ENCODE data around the gene PAAF1.

Gene PAAF1

GRCh38 chr11:73965764-73966121 lies 88.9 kb downstream of the PAAF1 start:
- Histone ChIP-seq H4K20me1 (ENCODE audit: control insufficient read depth, insufficient read depth, low read depth, low read length) (no peaks in the 10 kb centered on the region), H3K4me3 (ENCODE audit: low read length) (no peak overlapping the region), H3K36me3 (ENCODE audit: control insufficient read depth, low read length) (no peaks in the 10 kb centered on the region), H3K9me3 (ENCODE audit: control insufficient read depth, insufficient read depth, low read length) (no peaks in the 10 kb centered on the region), H3K4me2 (ENCODE audit: low read length) (no peak overlapping the region), H3K9me2 (replicated peaks; ENCODE audit: control insufficient read depth, low read length) (no peaks in the 10 kb centered on the region), H3K79me2 (ENCODE audit: control insufficient read depth, low read length) (no peaks in the 10 kb centered on the region), H3K27ac (ENCODE audit: low read depth, low read length) (no peak overlapping the region), H3K27me3 (ENCODE audit: control insufficient read depth, low read length) (peaks cover 8% of the 10 kb centered on the region), H3F3A (ENCODE audit: control insufficient read depth, insufficient read depth) (peaks cover 5% of the 10 kb centered on the region), H3K4me1 (ENCODE audit: control insufficient read depth, low read length) (peaks cover 22% of the 10 kb centered on the region)
- no peak for TF ChIP-seq CTCF (IDR thresholded peaks at IDR 0.05; ENCODE audit: low read depth, low read length, poor library complexity, severe bottlenecking)
- TF ChIP-seq EZH2phosphoT487 (IDR thresholded peaks at IDR 0.05; ENCODE audit: borderline replicate concordance, low read length) = no peak

GRCh38 chr11:73968356-73968966 lies 91.7 kb downstream of the PAAF1 start:
- peaks cover 41% of the 10 kb centered on the region for H3K4me1 ChIP-seq (ENCODE audit: control insufficient read depth, low read length)
- no peaks in the 10 kb centered on the region for H4K20me1 ChIP-seq (ENCODE audit: control insufficient read depth, insufficient read depth, low read depth, low read length)
- H3K79me2 ChIP-seq (ENCODE audit: control insufficient read depth, low read length) = no peaks in the 10 kb centered on the region
- no peaks in the 10 kb centered on the region for H3K36me3 ChIP-seq (ENCODE audit: control insufficient read depth, low read length)
- H3K9me3 ChIP-seq (ENCODE audit: control insufficient read depth, insufficient read depth, low read length) = no peaks in the 10 kb centered on the region
- no peak overlapping the region for H3K4me2 ChIP-seq (ENCODE audit: low read length)
- H3K9me2 ChIP-seq (replicated peaks; ENCODE audit: control insufficient read depth, low read length) = no peaks in the 10 kb centered on the region
- peaks cover 23% of the 10 kb centered on the region for H3F3A ChIP-seq (ENCODE audit: control insufficient read depth, insufficient read depth)
- H3K27me3 ChIP-seq (ENCODE audit: control insufficient read depth, low read length) = peaks cover 8% of the 10 kb centered on the region; the same call in 1 of the 2 replicates
- no peak for TF ChIP-seq EZH2phosphoT487 (IDR thresholded peaks at IDR 0.05; ENCODE audit: borderline replicate concordance, low read length)
- no peak for TF ChIP-seq CTCF (IDR thresholded peaks at IDR 0.05; ENCODE audit: low read depth, low read length, poor library complexity, severe bottlenecking)
- H3K27ac ChIP-seq (ENCODE audit: low read depth, low read length) = no peak overlapping the region
- H3K4me3 ChIP-seq (ENCODE audit: low read length) = no peak overlapping the region

- no peak overlapping the region for H3K27ac ChIP-seq (ENCODE audit: low read depth, low read length)
- TF ChIP-seq CTCF (IDR thresholded peaks at IDR 0.05; ENCODE audit: low read depth, low read length, poor library complexity, severe bottlenecking) = no peak
- no peak for TF ChIP-seq EZH2phosphoT487 (IDR thresholded peaks at IDR 0.05; ENCODE audit: borderline replicate concordance, low read length)
- peaks cover 4% of the 10 kb centered on the region for H3K36me3 ChIP-seq (ENCODE audit: control insufficient read depth, low read length)
- H3K9me2 ChIP-seq (replicated peaks; ENCODE audit: control insufficient read depth, low read length) = no peaks in the 10 kb centered on the region
- peaks cover 6% of the 10 kb centered on the region; the same call in 1 of the 2 replicates for H3K27me3 ChIP-seq (ENCODE audit: control insufficient read depth, low read length)
- no peaks in the 10 kb centered on the region for H3K79me2 ChIP-seq (ENCODE audit: control insufficient read depth, low read length)
- H3F3A ChIP-seq (ENCODE audit: control insufficient read depth, insufficient read depth) = peaks cover 28% of the 10 kb centered on the region
- H3K4me2 ChIP-seq (ENCODE audit: low read length) = no peak overlapping the region
- H3K9me3 ChIP-seq (ENCODE audit: control insufficient read depth, insufficient read depth, low read length) = no peaks in the 10 kb centered on the region
- H3K4me3 ChIP-seq (ENCODE audit: low read length) = no peak overlapping the region
- no peaks in the 10 kb centered on the region for H4K20me1 ChIP-seq (ENCODE audit: control insufficient read depth, insufficient read depth, low read depth, low read length)
- H3K4me1 ChIP-seq (ENCODE audit: control insufficient read depth, low read length) = peaks cover 40% of the 10 kb centered on the region
Measured at GRCh38 chr11:73969091-73969490, 92.3 kb downstream of the PAAF1 start.

All from DOHH2 (cell line).